ENCODE results near the gene LOXL1. TPM values are rescaled to one million over a fixed set of nuclear protein-coding genes. Genes with fewer than 3 reads are reported as not detected.

LOXL1 gene
- total and polyA plus RNA-seq, 11 donors, result 20.7 to 79.5 (median 30.4) TPM

DNA sequence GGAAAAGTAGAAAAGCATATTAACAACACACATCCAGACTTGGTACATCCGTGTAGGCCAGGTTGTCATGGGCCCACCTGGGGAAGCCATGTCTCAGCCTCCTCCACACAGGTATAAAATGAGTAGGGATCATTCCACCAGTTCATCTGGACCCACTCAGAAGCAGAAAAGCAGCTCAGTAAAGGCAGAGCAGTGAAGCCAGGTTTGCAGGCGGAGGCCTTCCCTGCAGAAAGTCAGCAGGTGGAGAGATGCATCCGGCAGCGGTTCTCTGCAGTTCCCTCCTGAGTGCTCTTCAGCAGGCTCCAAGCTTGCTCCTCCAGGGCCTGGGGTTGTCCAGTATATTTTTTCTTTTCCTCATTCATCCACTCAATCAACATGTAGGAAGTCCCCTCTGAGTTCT lies 22.1 kb downstream of the LOXL1 start:
- intact Hi-C loops (cut with DNase I), result no loop called here
- DNase-seq, result peak in 2 of 5 donors; percentile 6 to 15
- Histone ChIP-seq H3K27me3 (no peaks in the 10 kb centered on the region), H3K9me3 (no peaks in the 10 kb centered on the region), H3K4me3 (no peak overlapping the region), H3K27ac (no peak overlapping the region), H3K4me1 (peaks cover 9 to 50% (median 29%) of the 10 kb centered on the region in 12 donors), H3K36me3 (peaks cover 0 to 50% (median 27%) of the 10 kb centered on the region in 9 donors)
- no peak for TF ChIP-seq POLR2A (IDR thresholded peaks at IDR 0.05)
- TF ChIP-seq CTCF (IDR thresholded peaks at IDR 0.05), result no peak
- WGBS, 4 donors, result 92 to 98% (median 95%) methylated on average over 4 of the region's 4 CpGs
- ATAC-seq, result no peak

- Histone ChIP-seq H3K36me3 (peaks cover 0 to 50% (median 27%) of the 10 kb centered on the region in 9 donors), H3K27ac (no peak overlapping the region), H3K4me3 (no peak overlapping the region), H3K4me1 (peaks cover 9 to 50% (median 33%) of the 10 kb centered on the region in 12 donors), H3K27me3 (no peaks in the 10 kb centered on the region), H3K9me3 (no peaks in the 10 kb centered on the region)
- no peak for TF ChIP-seq CTCF (IDR thresholded peaks at IDR 0.05)
- TF ChIP-seq POLR2A (IDR thresholded peaks at IDR 0.05), result no peak
- ATAC-seq, result no peak
- intact Hi-C loops (cut with DNase I), result no loop called here
- peak in 2 of 5 donors; percentile 10 to 17 for DNase-seq
- 65 to 83% (median 78%) methylated on average over 2 to 4 of the region's 4 CpGs for WGBS, 4 donors
Observed at GRCh38 chr15:73948982-73949381, 22.7 kb downstream of the LOXL1 start.

DNA sequence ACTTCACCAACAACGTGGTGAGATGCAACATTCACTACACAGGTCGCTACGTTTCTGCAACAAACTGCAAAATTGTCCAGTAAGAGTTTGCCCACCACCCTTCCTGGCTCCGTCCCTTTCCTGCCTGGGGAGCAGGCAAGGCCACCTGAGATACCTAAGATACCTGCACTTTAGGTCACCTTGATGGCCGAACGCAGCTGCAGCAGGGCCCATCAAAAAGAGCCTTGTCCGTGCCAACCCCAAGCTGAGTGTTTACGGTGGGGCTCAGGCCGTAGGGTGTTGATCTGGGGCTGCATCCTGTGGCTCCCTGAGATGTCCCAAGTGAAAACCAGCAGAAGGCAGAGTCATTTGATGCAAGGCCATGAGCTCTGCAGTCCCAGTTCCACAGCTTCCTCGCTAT lies 23.2 kb downstream of the LOXL1 start:
- Histone ChIP-seq H3K27me3 (no peaks in the 10 kb centered on the region), H3K4me1 (peaks cover 9 to 46% (median 31%) of the 10 kb centered on the region in 12 donors), H3K36me3 (peaks cover 0 to 50% (median 27%) of the 10 kb centered on the region in 9 donors), H3K27ac (no peak overlapping the region), H3K4me3 (no peak overlapping the region), H3K9me3 (no peaks in the 10 kb centered on the region)
- TF ChIP-seq POLR2A (IDR thresholded peaks at IDR 0.05) (no peak), CTCF (IDR thresholded peaks at IDR 0.05) (no peak)
- intact Hi-C loops (cut with DNase I), result no loop called here
- DNase-seq, result peak in 2 of 5 donors; percentile 25 to 34
- ATAC-seq, result no peak
- 92 to 94% (median 93%) methylated on average over 9 to 10 of the region's 10 CpGs for whole genome bisulfite sequencing, 4 donors

- DNase-seq (peak in 1 of 5 donors; percentile 30), ATAC-seq (peak in 1 of 4 donors; percentile 0)
- Histone ChIP-seq H3K27ac (peak overlapping the region; percentile 84 to 98 (median 93)), H3K27me3 (no peaks in the 10 kb centered on the region), H3K9me3 (no peaks in the 10 kb centered on the region), H3K4me1 (peaks cover 9 to 39% (median 31%) of the 10 kb centered on the region in 12 donors), H3K4me3 (no peak overlapping the region), H3K36me3 (peaks cover 0 to 50% (median 27%) of the 10 kb centered on the region in 9 donors)
- no peak for TF ChIP-seq CTCF (IDR thresholded peaks at IDR 0.05)
- TF ChIP-seq POLR2A (IDR thresholded peaks at IDR 0.05), result no peak
- intact Hi-C loops (cut with DNase I), result loop anchor here in 3 of 10 donors (2.0 to 10.0 kb wide), 3 partner anchors 14 to 56 kb away; no protein-coding TSS in a partner anchor
Observed at GRCh38 chr15:73950479-73950830, 24.2 kb downstream of the LOXL1 start.

Measured in heart left ventricle (tissue), 16 donors.